CD4-positive, alpha-beta T cell treated with Interleukin-15 for 4 hours (primary cell): ENCODE measurements around the gene MYL2.

Source experiments
- DNase-seq: peaks from one replicate; pipeline ENCODE4 v3.0.0-alpha.2; 2020; ENCODE audit warnings: low spot score

MYL2 gene

GRCh38 chr12:110930348-110931314 lies 10.3 kb upstream of the MYL2 start:
- DNase-seq, result no peak

DNA sequence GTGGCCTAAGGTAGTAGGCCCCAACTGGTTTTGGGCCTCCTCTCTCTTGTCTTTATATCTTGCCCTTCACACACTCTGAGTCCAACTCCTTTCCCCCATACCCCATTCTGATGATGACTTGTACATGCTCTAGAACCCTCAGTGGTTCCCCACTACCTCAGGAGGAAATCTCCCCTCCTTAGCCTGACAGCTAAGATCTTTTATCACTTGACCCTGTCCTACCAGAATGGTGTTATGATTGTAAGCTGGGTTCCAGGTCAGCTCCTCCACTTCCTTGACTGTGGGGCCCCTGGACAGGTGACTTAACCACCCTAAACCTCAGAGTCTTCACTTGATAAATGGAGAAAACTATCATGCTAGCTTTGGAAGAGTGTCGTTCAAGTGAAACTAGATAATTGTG lies 9.4 kb upstream of the MYL2 start:
- no peak for DNase-seq

DNA sequence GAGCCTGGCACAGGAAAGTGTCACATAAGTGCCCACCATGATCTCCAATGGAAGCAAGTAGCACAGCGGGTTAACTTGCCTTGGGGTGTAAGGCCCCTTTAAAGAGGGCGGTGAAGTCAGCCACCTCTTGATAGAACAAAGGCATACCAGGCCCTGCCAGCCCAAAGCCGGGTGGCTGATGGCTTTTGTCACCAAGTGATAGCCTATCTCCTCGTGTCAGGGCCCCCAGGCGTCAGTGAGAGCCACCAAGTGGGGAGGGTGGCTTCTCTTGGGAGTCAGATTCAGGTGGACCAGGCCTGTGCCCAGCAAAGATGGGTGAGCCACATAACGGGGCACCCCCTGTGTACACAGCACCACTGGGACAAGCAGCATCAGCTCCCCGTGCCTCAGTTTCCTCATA lies 8.3 kb upstream of the MYL2 start:
- no peak for DNase-seq

DNA sequence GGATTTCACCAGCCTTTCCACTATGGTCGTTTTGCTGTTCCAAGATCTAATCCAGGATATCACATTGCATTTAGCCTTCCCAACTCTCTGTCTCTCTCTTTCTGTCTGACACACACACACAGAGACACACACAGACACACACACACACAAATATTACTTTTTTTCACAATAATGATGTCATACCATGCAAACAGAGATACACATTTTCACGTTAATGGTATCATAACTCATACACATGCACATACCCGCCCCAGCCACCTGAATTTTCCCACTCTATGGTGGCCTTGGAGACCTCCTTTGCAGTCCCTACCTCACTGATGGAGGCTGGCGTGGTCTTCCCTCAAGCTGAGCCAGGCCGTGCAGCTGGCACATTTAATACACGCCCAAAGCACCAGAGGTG lies 7.2 kb upstream of the MYL2 start:
- DNase-seq, result no peak

DNA sequence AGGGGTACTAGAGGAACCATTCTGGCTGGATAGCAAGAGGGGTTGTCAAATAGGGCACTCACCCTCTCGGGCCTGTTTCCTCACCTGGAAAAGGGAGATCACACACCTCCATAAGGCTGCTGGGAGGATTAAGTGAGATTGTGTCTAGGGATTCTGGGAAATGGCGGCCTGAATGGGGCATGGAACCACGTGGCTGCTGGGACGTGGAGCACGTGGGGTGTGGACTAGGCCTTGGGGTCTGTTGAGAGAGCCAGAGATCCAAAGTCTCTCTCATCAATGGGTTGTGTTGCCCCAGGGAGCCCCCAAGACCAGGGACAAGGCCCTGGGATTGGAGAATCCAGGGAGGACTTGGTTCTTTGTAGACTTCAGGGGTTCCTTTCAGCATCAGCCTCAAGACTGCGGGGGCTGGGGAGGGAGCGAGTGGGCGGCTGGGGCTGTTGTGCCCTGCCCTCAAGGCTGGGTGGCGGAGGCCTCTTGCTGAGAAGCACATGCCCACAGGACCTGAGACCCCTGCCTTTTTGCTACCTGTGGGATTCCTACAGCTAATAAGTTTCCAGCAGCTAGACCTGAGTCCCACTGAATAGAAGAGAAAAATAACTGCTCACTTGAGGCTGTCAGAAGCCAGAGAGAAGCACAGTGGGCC lies 3.4 kb upstream of the MYL2 start:
- no peak for DNase-seq

GRCh38 chr12:110923192-110923591 lies 2.8 kb upstream of the MYL2 start:
- DNase-seq, result no peak

DNA sequence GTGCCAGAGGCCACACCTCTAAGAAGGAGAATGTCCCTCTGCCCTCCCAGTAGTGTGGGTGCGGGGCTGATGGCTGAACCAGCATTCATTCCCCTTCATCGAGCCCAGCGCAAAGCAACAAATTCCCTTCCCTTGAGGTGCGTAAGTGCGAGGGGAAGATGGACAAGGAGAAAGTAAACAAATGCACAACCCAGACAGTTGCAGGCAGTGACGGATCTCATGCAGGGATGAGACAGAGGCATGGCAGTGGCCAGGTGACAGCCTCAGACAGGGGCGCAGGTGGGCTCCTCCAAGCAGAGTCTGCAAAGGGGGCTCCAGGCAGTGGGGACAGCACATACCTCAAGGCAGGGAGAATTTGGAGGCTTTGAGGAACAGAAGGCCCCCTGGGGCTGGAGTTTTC lies 2.3 kb upstream of the MYL2 start:
- DNase-seq, result no peak

GRCh38 chr12:110921262-110921661 lies 883 bp upstream of the MYL2 start:
- no peak for DNase-seq

GRCh38 chr12:110919720-110920119 lies 659 bp downstream of the MYL2 start:
- DNase-seq, result no peak

GRCh38 chr12:110917961-110918360 lies 2.4 kb downstream of the MYL2 start:
- no peak for DNase-seq

GRCh38 chr12:110917467-110917866 lies 2.9 kb downstream of the MYL2 start:
- no peak for DNase-seq

DNA sequence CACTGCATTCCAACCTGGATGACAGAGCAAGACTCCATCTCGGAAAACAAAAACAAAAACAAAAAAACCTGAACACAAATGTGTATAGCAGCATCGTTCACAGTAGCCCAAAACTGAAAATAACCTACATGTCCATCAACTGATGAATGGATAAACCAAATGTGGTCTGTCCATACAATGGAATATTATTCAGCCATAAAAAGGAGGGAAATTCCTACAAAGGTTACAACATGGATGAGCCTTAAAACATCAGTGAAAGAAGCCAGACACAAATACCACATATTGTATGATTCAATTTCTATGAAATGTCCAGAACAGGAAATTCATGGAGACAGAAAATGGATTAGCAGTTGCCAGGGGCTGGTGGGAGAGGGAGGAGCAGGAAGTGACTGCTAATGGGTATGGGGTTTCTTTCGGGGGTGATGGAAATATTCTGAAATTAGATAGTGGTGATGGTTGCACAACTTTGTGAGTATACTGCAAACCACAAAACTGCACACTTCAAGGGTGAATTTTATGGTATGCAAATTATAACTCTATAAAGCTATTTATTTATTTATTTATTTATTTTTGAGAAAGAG lies 4.0 kb downstream of the MYL2 start:
- no peak for DNase-seq

DNA sequence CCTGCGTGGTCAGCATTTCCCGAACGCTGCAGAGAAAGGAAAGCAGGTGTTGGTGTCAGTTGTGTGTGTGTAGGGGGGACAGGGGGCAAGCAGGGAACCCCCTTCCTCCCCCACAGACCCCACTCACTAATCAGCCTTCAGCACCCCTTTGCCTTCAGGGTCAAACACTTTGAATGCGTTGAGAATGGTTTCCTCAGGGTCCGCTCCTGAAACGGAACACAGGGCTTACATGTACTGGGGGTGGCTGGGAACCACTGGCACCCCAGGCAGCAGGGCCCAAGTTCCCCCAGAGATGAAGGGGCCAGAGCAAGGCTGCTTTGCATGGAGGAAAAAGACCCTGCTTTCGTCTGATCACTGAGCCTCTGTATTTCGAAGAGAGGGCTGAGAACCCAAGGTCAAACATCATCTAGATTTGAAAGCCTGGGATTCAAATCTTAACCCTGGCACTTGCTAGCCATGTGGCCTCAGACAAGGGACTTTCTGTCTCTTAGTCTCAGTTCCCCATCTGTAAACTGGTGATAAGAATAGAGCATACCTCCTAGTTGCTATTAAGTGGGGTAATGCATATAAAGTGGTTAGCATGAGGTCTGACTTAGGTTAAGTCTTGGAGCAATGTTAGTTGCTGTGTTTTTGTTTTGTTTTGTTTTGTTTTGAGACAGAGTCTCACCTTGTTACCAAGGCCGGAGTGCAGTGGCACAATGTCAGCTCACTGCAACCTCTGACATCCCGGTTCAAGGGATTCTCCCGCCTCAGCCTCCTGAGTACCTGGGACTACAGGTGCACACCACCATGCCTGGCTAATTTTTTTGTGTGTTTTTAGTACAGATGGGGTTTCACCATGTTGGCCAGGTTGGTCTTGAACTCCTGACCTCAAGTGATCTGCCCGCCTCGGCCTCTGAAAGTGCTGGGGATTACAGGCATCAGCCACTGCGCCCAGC lies 7.0 kb downstream of the MYL2 start:
- no peak for DNase-seq

- no peak for DNase-seq
Measured at GRCh38 chr12:110912263-110912662, 8.1 kb downstream of the MYL2 start.

DNA sequence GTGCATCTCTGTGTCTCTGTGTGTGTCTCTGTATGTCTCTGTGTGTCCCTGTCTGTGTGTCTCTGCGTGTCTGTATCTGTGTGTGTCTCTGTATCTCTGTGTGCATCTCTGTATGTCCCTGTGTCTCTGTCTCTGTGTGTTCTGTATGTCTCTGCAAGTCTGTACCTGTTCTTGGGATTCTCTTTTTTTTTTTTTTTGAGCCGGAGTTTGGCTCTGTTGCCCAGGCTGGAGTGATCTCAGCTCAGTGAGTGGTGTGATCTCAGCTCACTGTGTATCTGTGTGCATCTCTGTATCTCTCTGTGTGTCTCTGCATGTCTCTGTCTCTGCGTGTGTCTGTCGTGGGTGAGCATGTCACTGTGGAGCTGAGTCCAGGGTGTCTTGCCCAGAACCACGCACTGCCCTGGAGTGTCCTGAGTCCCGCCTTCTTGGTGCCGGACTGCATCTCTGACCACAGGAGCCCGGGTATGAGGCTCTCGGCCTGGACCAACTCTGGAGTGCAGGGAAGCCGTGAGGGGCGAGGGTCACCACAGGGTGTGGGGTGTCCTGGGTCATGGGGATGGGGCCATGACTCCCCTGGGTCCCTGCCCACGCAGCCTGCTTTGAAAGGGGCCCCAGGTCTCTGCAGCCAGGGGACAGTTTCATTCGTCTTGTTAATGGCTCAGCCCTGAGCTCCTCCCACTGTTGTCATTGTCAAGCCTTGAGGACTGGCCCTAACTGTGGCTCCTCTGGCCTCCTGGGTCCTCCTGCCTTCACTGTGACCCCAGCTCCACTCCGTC lies 11.8 kb downstream of the MYL2 start:
- DNase-seq, result no peak

GRCh38 chr12:110907583-110907982 lies 12.8 kb downstream of the MYL2 start:
- no peak for DNase-seq

DNA sequence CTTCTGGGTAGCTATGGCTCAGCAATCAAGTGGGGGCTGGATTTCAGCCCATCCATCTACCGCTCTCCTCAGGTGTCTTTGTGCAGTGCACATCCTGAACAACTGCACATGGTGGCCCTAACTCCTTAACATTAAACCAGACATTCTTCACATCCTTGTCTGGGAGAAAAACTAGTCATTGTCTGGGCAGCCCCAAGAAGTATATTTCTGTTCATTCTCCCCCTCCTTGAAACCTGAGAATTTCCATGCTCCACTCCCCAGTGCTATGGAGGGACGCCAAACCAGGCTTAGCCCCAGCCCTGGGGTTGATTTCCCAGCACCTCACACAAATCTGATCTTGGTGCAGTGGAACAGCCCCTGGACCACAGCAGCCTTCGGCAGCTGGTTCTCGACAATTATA lies 13.4 kb downstream of the MYL2 start:
- no peak for DNase-seq

GRCh38 chr12:110906516-110906915 lies 13.9 kb downstream of the MYL2 start:
- no peak for DNase-seq

DNA sequence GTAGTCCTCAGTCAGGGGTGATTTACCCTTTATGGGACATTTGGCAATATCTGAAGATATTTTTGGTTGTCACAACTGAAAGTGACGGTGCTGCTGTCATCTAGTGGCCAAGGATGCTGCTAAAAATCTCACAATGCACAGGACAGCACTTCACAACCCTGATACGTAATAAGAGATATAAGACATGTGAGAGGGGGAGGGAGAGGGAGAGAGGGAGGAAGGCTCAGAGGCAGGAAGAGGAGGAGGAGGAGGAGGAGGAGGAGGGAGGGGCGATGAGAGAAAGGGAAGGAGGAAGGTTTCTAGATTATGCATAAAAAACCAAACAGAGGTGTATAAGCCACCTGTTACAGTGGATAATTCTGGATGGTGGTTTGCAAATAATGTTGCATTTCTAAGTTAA lies 14.3 kb downstream of the MYL2 start:
- DNase-seq, result no peak

DNA sequence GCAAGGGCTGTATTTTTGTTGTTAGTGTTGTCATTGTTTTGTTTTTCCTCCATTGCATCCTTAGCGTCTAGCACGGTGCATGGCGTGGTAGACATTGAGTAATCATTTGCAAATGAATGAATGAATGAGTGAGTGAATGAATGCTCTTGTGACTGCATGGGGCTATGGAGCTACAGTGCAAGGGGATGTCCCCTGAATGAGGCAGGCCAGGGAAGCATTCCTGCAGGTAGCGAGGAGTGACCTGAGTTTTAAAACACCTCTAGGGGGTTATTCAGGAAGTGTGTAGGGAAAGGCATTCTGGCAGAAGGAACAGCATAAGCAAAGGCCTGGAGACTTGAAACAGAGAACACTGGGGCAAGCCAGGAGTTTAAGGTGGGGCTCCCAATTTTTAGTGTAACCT lies 16.9 kb downstream of the MYL2 start:
- no peak for DNase-seq

DNA sequence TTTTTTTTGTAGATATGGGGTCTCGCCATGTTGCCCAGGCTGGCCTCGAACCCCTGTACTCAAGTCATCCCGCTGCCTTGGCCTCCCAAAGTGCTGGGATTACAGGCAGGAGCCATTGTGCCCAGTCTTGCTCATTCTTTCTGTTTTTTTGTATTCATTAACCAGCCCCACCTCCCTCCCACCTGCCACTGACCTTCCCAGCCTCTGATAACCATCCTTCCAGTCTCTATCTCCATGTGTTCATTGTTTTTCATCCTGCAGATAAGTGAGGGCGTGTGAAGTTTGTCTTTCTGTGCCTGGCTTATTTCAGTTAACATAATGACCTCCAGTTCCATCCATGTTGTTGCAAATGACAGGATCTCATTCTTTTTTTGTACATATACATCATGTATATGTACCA lies 19.0 kb downstream of the MYL2 start:
- DNase-seq, result no peak
